Activated B cell treated with CpG ODN at 0.5 μM for 24 hours (primary cell): ENCODE results near the gene KLHL29. TPM values are rescaled to one million over a fixed set of nuclear protein-coding genes. Genes with fewer than 3 reads are reported as not detected.

Experiments used
- ATAC-seq: fragments of 200-7000 bp; cut with Tn5 transposase; one replicate; pipeline ENCODE4 v1.10.0; 2021; ENCODE audit warnings: low read depth, mild to moderate bottlenecking, moderate library complexity
- CTCF ChIA-PET: fragments of 350-600 bp; sonication (Branson Sonifier 250); formaldehyde crosslinking; loops from one replicate; lab custom pipeline; 2021; ENCODE audit warnings: antibody characterized with exemption; lab: Charles Lee
- POLR2A ChIA-PET: fragments of 350-600 bp; sonication (Branson Sonifier 250); formaldehyde crosslinking; loops from one replicate; lab custom pipeline; 2021; ENCODE audit warnings: antibody characterized with exemption; lab: Charles Lee
- DNase-seq: peaks from one replicate; pipeline ENCODE4 v3.0.0; 2022
- H3K27ac Mint-ChIP-seq: one replicate; pipeline ENCODE4 v1.8.0; 2020; ENCODE audit warnings: mixed read lengths
- H3K27me3 Mint-ChIP-seq: one replicate; pipeline ENCODE4 v1.8.0; 2021; ENCODE audit warnings: mixed read lengths
- H3K36me3 Mint-ChIP-seq: one replicate; pipeline ENCODE4 v1.8.0; 2021; ENCODE audit warnings: low read depth, mixed read lengths
- H3K4me1 Mint-ChIP-seq: one replicate; pipeline ENCODE4 v1.8.0; 2021; ENCODE audit warnings: mixed read lengths
- H3K4me3 Mint-ChIP-seq: one replicate; pipeline ENCODE4 v1.8.0; 2020; ENCODE audit warnings: mild to moderate bottlenecking, mixed read lengths
- H3K9me3 Mint-ChIP-seq: one replicate; pipeline ENCODE4 v1.8.0; 2020; ENCODE audit warnings: mixed read lengths
- CTCF ChIP-seq: fragments of 200-600 bp; IDR thresholded peaks from one replicate; pipeline ENCODE4 v1.8.0; 2022; ENCODE audit warnings: antibody characterized with exemption, mild to moderate bottlenecking
- intact Hi-C: fragments of 100-400 bp; cut with micrococcal nuclease; formaldehyde crosslinking; loops from one replicate; pipeline ENCODE4 v1.15.1; 2024
- total RNA-seq: library from RNA; stranded (reverse); gene quantifications from 2 replicates; pipeline ENCODE4 v1.2.3, GENCODE V29; 2022

Gene KLHL29
- total RNA-seq, 1 donor from 2014 or later, result 2.5 TPM

GRCh38 chr2:23456881-23457760 is 72.1 kb downstream of the KLHL29 start:
- H3K27me3 Mint-ChIP-seq, result peaks cover 3% of the 10 kb centered on the region
- peaks cover 11% of the 10 kb centered on the region for H3K4me1 Mint-ChIP-seq
- H3K27ac Mint-ChIP-seq, result no peak overlapping the region
- DNase-seq (no peak), ATAC-seq (no peak)
- no peak for TF ChIP-seq CTCF
- no peaks in the 10 kb centered on the region for H3K9me3 Mint-ChIP-seq
- intact Hi-C loops, result no loop called here
- H3K36me3 Mint-ChIP-seq, result no peaks in the 10 kb centered on the region
- ChIA-PET CTCF (no interaction called here), POLR2A (no interaction called here)
- no peak overlapping the region for H3K4me3 Mint-ChIP-seq

- H3K36me3 Mint-ChIP-seq, result no peaks in the 10 kb centered on the region
- H3K4me1 Mint-ChIP-seq, result peaks cover 4% of the 10 kb centered on the region
- no peak overlapping the region for H3K4me3 Mint-ChIP-seq
- no peak for TF ChIP-seq CTCF
- intact Hi-C loops, result no loop called here
- no peaks in the 10 kb centered on the region for H3K9me3 Mint-ChIP-seq
- DNase-seq, result no peak
- ATAC-seq, result no peak
- H3K27ac Mint-ChIP-seq, result no peak overlapping the region
- ChIA-PET CTCF (no interaction called here), POLR2A (no interaction called here)
- peaks cover 5% of the 10 kb centered on the region for H3K27me3 Mint-ChIP-seq
These were observed 73.2 kb downstream of the KLHL29 start for GRCh38 chr2:23457990-23458682.

- Mint-ChIP-seq H3K36me3 (no peaks in the 10 kb centered on the region), H3K27me3 (peaks cover 5% of the 10 kb centered on the region), H3K27ac (no peak overlapping the region), H3K4me3 (no peak overlapping the region), H3K9me3 (no peaks in the 10 kb centered on the region), H3K4me1 (peaks cover 4% of the 10 kb centered on the region)
- no peak for TF ChIP-seq CTCF
- DNase-seq, result no peak
- CTCF ChIA-PET, result no interaction called here
- POLR2A ChIA-PET, result no interaction called here
- intact Hi-C loops, result no loop called here
- ATAC-seq, result no peak
These were observed 74.1 kb downstream of the KLHL29 start for GRCh38 chr2:23459032-23459431.

- Mint-ChIP-seq H3K9me3 (no peaks in the 10 kb centered on the region), H3K4me3 (no peak overlapping the region), H3K4me1 (no peaks in the 10 kb centered on the region), H3K27me3 (peaks cover 5% of the 10 kb centered on the region), H3K36me3 (no peaks in the 10 kb centered on the region), H3K27ac (no peak overlapping the region)
- DNase-seq (no peak), ATAC-seq (no peak)
- no peak for TF ChIP-seq CTCF
- ChIA-PET POLR2A (no interaction called here), CTCF (interaction anchor here (1.1 kb wide), 1 partner anchor 9 kb away, joined by 3 read pairs; no protein-coding TSS in a partner anchor)
- intact Hi-C loops, result loop anchor here (5.0 kb wide), 1 partner anchor 1103 kb away; no protein-coding TSS in a partner anchor
These were observed 75.2 kb downstream of the KLHL29 start for GRCh38 chr2:23460228-23460627.

DNA sequence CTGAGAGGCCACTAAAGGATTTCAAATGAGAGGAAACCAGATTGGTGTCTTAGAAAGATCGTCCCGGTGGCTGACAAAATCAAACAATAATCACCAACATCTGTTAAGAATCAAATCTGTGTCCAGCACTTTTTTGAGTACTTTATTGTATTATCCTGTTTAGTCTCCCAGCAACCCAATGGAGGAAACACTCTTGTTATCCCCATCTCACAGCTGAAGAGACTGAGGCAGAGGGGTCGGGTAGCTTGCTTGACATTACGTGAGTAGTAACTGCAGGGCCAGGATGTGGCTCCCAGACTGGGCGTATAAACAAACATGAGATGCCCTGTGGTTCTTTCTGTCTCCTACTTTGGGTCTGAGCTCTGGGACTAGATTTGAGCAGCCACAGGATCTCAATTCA is 76.0 kb downstream of the KLHL29 start:
- TF ChIP-seq CTCF, result no peak
- Mint-ChIP-seq H3K27me3 (peaks cover 5% of the 10 kb centered on the region), H3K4me1 (no peaks in the 10 kb centered on the region), H3K27ac (no peak overlapping the region), H3K36me3 (no peaks in the 10 kb centered on the region), H3K4me3 (no peak overlapping the region), H3K9me3 (no peaks in the 10 kb centered on the region)
- no peak for ATAC-seq
- DNase-seq, result no peak
- intact Hi-C loops, result loop anchor here (5.0 kb wide), 1 partner anchor 1104 kb away; no protein-coding TSS in a partner anchor
- POLR2A ChIA-PET, result no interaction called here
- CTCF ChIA-PET, result no interaction called here
